PC-9 (cell line): ENCODE results near the gene PAM.

Experiments used
- EZH2 ChIP-seq: fragments of 200-600 bp; sonication (generic); IDR thresholded peaks from 2 replicates; pipeline ENCODE4 v1.8.0; 2017; ENCODE audit warnings: antibody characterized with exemption, low read depth
- TF ChIP-seq, protein P1 (sequence below): fragments of 200-600 bp; sonication (generic); conservative IDR thresholded peaks from 2 replicates; pipeline ENCODE4 v1.6.1; 2017; ENCODE audit warnings: mixed run types, antibody characterized with exemption, mild to moderate bottlenecking, moderate library complexity

DNA sequence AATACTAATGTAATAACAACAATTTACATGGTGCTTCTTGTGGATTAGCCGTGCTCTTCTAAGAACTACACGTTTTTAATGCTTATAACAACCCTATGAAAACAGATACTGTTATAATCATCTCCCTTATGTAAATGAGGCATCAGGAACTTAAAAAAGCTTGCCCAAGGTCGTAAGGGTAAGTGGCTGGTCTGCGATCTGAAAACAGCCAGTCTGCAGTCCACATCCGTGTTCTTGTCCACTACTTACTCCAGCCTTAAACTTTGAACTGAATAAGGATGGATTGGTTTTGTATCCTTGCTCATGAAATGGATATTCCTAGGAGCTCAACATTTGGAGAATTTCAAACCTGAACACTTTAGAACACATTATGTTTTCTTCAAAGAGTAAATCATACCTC, 26.7 kb downstream of the PAM start:
- TF ChIP-seq, protein P1, sequence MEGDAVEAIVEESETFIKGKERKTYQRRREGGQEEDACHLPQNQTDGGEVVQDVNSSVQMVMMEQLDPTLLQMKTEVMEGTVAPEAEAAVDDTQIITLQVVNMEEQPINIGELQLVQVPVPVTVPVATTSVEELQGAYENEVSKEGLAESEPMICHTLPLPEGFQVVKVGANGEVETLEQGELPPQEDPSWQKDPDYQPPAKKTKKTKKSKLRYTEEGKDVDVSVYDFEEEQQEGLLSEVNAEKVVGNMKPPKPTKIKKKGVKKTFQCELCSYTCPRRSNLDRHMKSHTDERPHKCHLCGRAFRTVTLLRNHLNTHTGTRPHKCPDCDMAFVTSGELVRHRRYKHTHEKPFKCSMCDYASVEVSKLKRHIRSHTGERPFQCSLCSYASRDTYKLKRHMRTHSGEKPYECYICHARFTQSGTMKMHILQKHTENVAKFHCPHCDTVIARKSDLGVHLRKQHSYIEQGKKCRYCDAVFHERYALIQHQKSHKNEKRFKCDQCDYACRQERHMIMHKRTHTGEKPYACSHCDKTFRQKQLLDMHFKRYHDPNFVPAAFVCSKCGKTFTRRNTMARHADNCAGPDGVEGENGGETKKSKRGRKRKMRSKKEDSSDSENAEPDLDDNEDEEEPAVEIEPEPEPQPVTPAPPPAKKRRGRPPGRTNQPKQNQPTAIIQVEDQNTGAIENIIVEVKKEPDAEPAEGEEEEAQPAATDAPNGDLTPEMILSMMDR, result no peak
- no peak for TF ChIP-seq EZH2
